Fibroblast of lung (primary cell): Measurements from ENCODE around the gene INTS6L. TPM values are rescaled to one million over a fixed set of nuclear protein-coding genes. Genes with fewer than 3 reads are reported as not detected.
A peak's percentile ranks its signal among the peaks of the same experiment; 100 is the strongest.

Source experiments
- DNase-seq, 2 donors: peaks; one replicate each; pipeline versions ENCODE4 v3.0.0 to v3.0.0-alpha.2; 2010; ENCODE audit warnings: low read depth in 2 of 2
- H2AFZ ChIP-seq: 2 replicates; pipeline ENCODE4 v1.5.1; 2012; ENCODE audit warnings: low read length, control low read depth, inconsistent platforms
- H3K27ac ChIP-seq: 2 replicates; pipeline ENCODE4 v1.5.1; 2011; ENCODE audit warnings: low read length, control low read depth; ENCODE audit not compliant: insufficient read depth
- H3K27me3 ChIP-seq: 2 replicates; pipeline ENCODE4 v1.5.1; 2011; ENCODE audit warnings: mild to moderate bottlenecking, low read length; ENCODE audit not compliant: control insufficient read depth, insufficient read depth
- H3K36me3 ChIP-seq: 2 replicates; pipeline ENCODE4 v1.5.1; 2011; ENCODE audit warnings: low read length; ENCODE audit not compliant: control insufficient read depth, insufficient read depth
- H3K4me1 ChIP-seq: 2 replicates; pipeline ENCODE4 v1.5.1; 2011; ENCODE audit warnings: low read length; ENCODE audit not compliant: control insufficient read depth, insufficient read depth; ENCODE audit errors: extremely low read depth
- H3K4me2 ChIP-seq: 2 replicates; pipeline ENCODE4 v1.5.1; 2011; ENCODE audit warnings: low read length, control low read depth; ENCODE audit not compliant: insufficient read depth; ENCODE audit errors: extremely low read depth
- H3K4me3 ChIP-seq, 4 experiments: fragments of 200-600 bp in 1 of 4; sonication (generic) in 1 of 4; replicated peaks in 1 of 4; 2 replicates each; pipeline ENCODE4 v1.5.1; 2011 to 2016; ENCODE audit warnings: low read length in 4 of 4, low read depth in 3 of 4, mild to moderate bottlenecking in 3 of 4, control low read depth in 2 of 4, inconsistent platforms in 1 of 4, mixed read lengths in 1 of 4; ENCODE audit not compliant: insufficient read depth in 1 of 4; ENCODE audit errors: control extremely low read depth in 1 of 4
- H3K79me2 ChIP-seq: 2 replicates; pipeline ENCODE4 v1.5.1; 2012; ENCODE audit warnings: mild to moderate bottlenecking, low read length, inconsistent platforms; ENCODE audit not compliant: control insufficient read depth, insufficient read depth
- H3K9ac ChIP-seq: 2 replicates; pipeline ENCODE4 v1.5.1; 2011; ENCODE audit warnings: mild to moderate bottlenecking, low read length, control low read depth; ENCODE audit not compliant: insufficient read depth
- H3K9me3 ChIP-seq: 2 replicates; pipeline ENCODE4 v1.5.1; 2012; ENCODE audit warnings: low read depth, low read length; ENCODE audit not compliant: control insufficient read depth, insufficient read depth
- H4K20me1 ChIP-seq: 2 replicates; pipeline ENCODE4 v1.5.1; 2011; ENCODE audit warnings: low read length; ENCODE audit not compliant: control insufficient read depth, insufficient read depth; ENCODE audit errors: extremely low read depth
- EZH2 ChIP-seq: IDR thresholded peaks from 2 replicates; pipeline ENCODE4 v1.5.1; 2012; ENCODE audit warnings: low read length, control low read depth, mild to moderate bottlenecking; ENCODE audit errors: missing control alignments
- polyA plus RNA-seq, 2 donors: library from polyadenylated mRNA; depleted of rRNA in 1 of 2; stranded (reverse) in 1 of 2; unstranded in 1 of 2; fragments of >200 nt; gene quantifications; 2 replicates each; pipeline ENCODE4 v1.2.1, GENCODE V29; 2011 to 2012; ENCODE audit warnings: missing spikeins in 1 of 2
- total RNA-seq: library from RNA; depleted of rRNA; stranded (reverse); fragments of >200 nt; gene quantifications from 2 replicates; pipeline ENCODE4 v1.2.1, GENCODE V29; 2014
- TF ChIP-seq, protein P1 (sequence below), 2 donors: IDR thresholded peaks in 1 of 2; conservative IDR thresholded peaks in 1 of 2; 1 replicate in 1 of 2; 2 replicates in 1 of 2; pipeline ENCODE4 v1.5.1; 2011 to 2012; ENCODE audit warnings: low read length in 2 of 2, control low read depth in 1 of 2, inconsistent platforms in 1 of 2, low read depth in 1 of 2, mild to moderate bottlenecking in 1 of 2

INTS6L gene
- total and polyA plus RNA-seq, 2 donors (not counting 1 experiment from before 2014, with no cell fraction given): 5.1 to 5.7 TPM

DNA sequence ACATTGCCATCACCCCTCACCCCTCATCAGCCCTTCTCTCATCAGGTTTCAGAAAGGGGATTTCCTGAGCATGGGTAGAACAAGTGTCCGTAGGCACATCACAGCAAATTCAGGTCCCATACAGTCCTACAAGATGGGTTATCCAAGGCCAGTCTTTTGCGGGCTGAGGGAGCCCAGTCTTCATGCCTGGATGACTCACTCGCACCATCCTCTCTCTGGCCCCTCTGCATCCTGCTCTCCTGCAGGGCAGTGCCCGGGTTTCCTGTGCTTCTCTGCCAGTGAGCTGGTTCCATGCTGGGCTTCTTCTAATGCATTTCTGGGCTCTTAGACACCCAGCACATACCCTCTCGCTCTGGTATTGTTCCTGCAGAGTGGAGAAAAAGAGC, 7.3 kb upstream of the INTS6L start:
- no peak overlapping the region for H3K27ac ChIP-seq
- no peaks in the 10 kb centered on the region for H4K20me1 ChIP-seq
- no peaks in the 10 kb centered on the region for H3K36me3 ChIP-seq
- H3K4me1 ChIP-seq: no peaks in the 10 kb centered on the region
- no peaks in the 10 kb centered on the region for H3K9me3 ChIP-seq
- no peak overlapping the region for H3K4me2 ChIP-seq
- no peak overlapping the region for H3K4me3 ChIP-seq
- H3K27me3 ChIP-seq: no peaks in the 10 kb centered on the region
- H3K79me2 ChIP-seq: no peaks in the 10 kb centered on the region
- no peak overlapping the region for H2AFZ ChIP-seq
- no peak overlapping the region for H3K9ac ChIP-seq
- TF ChIP-seq EZH2: no peak
- TF ChIP-seq, protein P1, sequence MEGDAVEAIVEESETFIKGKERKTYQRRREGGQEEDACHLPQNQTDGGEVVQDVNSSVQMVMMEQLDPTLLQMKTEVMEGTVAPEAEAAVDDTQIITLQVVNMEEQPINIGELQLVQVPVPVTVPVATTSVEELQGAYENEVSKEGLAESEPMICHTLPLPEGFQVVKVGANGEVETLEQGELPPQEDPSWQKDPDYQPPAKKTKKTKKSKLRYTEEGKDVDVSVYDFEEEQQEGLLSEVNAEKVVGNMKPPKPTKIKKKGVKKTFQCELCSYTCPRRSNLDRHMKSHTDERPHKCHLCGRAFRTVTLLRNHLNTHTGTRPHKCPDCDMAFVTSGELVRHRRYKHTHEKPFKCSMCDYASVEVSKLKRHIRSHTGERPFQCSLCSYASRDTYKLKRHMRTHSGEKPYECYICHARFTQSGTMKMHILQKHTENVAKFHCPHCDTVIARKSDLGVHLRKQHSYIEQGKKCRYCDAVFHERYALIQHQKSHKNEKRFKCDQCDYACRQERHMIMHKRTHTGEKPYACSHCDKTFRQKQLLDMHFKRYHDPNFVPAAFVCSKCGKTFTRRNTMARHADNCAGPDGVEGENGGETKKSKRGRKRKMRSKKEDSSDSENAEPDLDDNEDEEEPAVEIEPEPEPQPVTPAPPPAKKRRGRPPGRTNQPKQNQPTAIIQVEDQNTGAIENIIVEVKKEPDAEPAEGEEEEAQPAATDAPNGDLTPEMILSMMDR (conservative IDR thresholded peaks at IDR 0.05 in 1 of 2, IDR thresholded peaks at IDR 0.05 in 1 of 2; ENCODE audit: low read depth in 1 of 2, low read length in 2 of 2): no peak
- no peak for DNase-seq

DNA sequence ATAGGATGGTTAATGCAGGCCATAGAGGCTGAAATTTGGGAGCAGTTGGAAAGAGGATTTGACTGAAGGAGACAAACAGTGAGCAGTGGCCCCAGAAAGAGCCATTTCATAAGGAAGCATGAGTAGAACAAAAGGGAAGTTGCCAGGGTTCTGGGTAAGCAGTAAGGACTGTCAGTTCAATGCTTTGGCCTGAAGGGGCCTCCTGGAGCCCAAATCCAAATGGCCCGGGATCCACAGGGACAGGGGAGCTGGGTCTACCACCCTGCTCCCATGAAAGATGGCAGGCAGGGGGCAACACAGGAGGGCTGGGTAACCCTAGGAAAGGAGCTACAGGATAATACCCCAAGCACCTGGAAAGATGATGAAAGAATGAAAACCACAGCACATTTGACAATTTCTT, 4.1 kb upstream of the INTS6L start:
- DNase-seq: no peak
- Histone ChIP-seq H3K9ac (no peak overlapping the region), H3K4me1 (no peaks in the 10 kb centered on the region), H2AFZ (no peak overlapping the region), H3K27me3 (no peaks in the 10 kb centered on the region), H3K9me3 (no peaks in the 10 kb centered on the region), H3K4me3 (no peak overlapping the region), H3K4me2 (no peak overlapping the region), H3K36me3 (no peaks in the 10 kb centered on the region), H3K79me2 (no peaks in the 10 kb centered on the region), H3K27ac (no peak overlapping the region), H4K20me1 (no peaks in the 10 kb centered on the region)
- TF ChIP-seq, protein P1 (conservative IDR thresholded peaks at IDR 0.05 in 1 of 2, IDR thresholded peaks at IDR 0.05 in 1 of 2; ENCODE audit: low read depth in 1 of 2, low read length in 2 of 2): peak in 1 of 2 donors; percentile 3
- no peak for TF ChIP-seq EZH2

DNA sequence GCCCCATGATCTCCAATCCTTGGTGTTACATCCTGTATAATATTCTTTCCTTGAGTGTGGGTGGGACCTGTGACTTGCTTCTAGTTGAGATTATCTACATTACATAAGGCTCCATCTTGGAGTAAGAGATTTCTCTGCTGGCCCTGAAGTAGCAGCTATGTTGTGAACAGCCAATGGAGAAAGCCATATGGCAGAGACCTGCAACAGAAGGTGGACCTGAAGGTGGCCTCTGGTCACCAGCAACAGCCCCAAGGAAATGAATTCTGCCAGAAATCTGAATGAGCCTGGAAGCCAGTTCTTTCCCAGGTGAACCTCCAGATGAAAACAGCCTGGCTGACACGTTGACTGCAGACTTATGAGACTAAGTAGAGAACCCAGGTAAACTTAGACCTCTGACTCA, 2.3 kb upstream of the INTS6L start:
- H3K27me3 ChIP-seq: no peaks in the 10 kb centered on the region
- H3K9me3 ChIP-seq: no peaks in the 10 kb centered on the region
- TF ChIP-seq, protein P1 (conservative IDR thresholded peaks at IDR 0.05 in 1 of 2, IDR thresholded peaks at IDR 0.05 in 1 of 2; ENCODE audit: low read depth in 1 of 2, low read length in 2 of 2): no peak
- TF ChIP-seq EZH2: no peak
- H3K36me3 ChIP-seq: no peaks in the 10 kb centered on the region
- no peak for DNase-seq
- H4K20me1 ChIP-seq: no peaks in the 10 kb centered on the region
- no peak overlapping the region for H3K4me3 ChIP-seq
- H3K27ac ChIP-seq: no peak overlapping the region
- no peak overlapping the region for H3K4me2 ChIP-seq
- no peak overlapping the region for H3K9ac ChIP-seq
- H3K79me2 ChIP-seq: no peaks in the 10 kb centered on the region
- no peak overlapping the region for H2AFZ ChIP-seq
- no peaks in the 10 kb centered on the region for H3K4me1 ChIP-seq
